ENCODE data around the gene USP15. TPM values are rescaled to one million over a fixed set of nuclear protein-coding genes. Genes with fewer than 3 reads are reported as not detected.

Gene USP15
- total and polyA plus RNA-seq, 8 donors: 16.7 to 43.0 (median 29.6) TPM

DNA sequence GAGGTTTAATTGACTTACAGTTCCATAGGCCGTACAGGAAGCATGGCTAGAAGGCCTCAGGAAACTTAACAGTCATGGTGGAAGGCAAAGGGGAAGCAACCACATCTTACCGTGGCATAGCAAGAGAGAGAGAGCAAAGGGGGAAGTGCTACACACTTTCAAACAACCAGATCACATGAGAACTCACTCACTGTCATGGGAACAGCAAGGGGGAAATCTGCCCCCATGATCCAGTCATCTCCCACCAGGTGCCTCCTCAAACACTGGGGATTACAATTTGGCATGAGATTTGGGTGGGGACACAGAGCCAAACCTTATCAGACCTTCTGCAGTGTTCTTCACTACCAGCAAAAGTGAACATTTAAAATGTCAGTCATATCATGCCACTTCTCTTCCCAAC, 58.9 kb downstream of the USP15 start:
- FAIRE-seq: no peak
- no peaks in the 10 kb centered on the region for H3K4me1 ChIP-seq
- no peaks in the 10 kb centered on the region for H3K9me3 ChIP-seq
- 91 to 93% methylated on average over 2 of the region's 2 CpGs for WGBS, 2 donors
- no peak overlapping the region for H3K27ac ChIP-seq
- intact Hi-C loops (cut with DNase I): no loop called here
- TF ChIP-seq, protein P1, sequence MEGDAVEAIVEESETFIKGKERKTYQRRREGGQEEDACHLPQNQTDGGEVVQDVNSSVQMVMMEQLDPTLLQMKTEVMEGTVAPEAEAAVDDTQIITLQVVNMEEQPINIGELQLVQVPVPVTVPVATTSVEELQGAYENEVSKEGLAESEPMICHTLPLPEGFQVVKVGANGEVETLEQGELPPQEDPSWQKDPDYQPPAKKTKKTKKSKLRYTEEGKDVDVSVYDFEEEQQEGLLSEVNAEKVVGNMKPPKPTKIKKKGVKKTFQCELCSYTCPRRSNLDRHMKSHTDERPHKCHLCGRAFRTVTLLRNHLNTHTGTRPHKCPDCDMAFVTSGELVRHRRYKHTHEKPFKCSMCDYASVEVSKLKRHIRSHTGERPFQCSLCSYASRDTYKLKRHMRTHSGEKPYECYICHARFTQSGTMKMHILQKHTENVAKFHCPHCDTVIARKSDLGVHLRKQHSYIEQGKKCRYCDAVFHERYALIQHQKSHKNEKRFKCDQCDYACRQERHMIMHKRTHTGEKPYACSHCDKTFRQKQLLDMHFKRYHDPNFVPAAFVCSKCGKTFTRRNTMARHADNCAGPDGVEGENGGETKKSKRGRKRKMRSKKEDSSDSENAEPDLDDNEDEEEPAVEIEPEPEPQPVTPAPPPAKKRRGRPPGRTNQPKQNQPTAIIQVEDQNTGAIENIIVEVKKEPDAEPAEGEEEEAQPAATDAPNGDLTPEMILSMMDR (IDR thresholded peaks at IDR 0.05): no peak
- H3K4me3 ChIP-seq: no peak overlapping the region
- DNase-seq: no peak
- no peaks in the 10 kb centered on the region for H3K27me3 ChIP-seq
- ATAC-seq: no peak
- peaks cover 0 to 10% (median 0%) of the 10 kb centered on the region in 3 donors for H3K36me3 ChIP-seq

DNA sequence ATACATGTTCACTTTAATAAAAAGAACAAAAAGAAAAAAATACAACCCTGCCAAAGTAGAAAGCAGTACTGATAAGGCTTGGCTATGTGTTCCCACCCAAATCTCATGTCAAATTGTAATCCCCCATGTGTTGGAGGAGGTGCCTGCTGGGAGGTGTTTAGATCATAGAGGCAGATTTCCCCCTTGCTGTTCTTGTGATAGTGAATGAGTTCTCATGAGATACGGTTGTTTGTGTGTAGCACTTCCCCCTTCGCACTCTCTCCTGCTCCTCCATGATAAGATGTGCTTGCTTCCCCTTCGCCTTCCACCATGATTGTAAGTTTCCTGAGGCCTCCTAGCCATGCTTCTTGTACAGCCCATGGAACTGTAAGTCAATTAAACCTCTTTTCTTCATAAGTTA, 59.9 kb downstream of the USP15 start:
- no peak for ATAC-seq
- no peaks in the 10 kb centered on the region for H3K4me1 ChIP-seq
- no peak for FAIRE-seq
- peaks cover 0 to 10% (median 0%) of the 10 kb centered on the region in 3 donors for H3K36me3 ChIP-seq
- DNase-seq: no peak
- intact Hi-C loops (cut with DNase I): no loop called here
- H3K27ac ChIP-seq: no peak overlapping the region
- TF ChIP-seq, protein P1 (IDR thresholded peaks at IDR 0.05): no peak
- no peak overlapping the region for H3K4me3 ChIP-seq
- no peaks in the 10 kb centered on the region for H3K27me3 ChIP-seq
- H3K9me3 ChIP-seq: no peaks in the 10 kb centered on the region
- 97% methylated on average over 3 of the region's 3 CpGs for WGBS, 2 donors

DNA sequence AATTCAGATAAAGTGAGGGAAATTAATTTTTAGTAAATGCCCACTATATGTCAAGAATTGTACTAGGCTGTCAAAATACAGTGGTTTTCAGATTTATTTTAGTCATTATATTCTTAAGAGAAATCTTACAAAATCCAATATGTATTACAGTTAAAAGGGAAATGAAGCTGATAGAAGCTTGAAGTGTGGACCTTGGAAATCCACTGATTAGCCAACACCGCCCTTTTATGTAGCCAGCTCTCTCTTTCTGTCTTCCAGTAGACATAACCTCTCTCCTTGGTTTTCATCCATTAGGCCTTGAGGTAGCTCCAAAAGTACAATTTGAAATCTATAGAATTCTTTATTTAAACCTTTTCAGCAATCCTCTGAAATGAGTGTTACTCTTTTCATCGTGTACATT, 63.2 kb downstream of the USP15 start:
- DNase-seq (no peak), FAIRE-seq (no peak), ATAC-seq (no peak)
- Histone ChIP-seq H3K27me3 (no peaks in the 10 kb centered on the region), H3K4me3 (no peak overlapping the region), H3K4me1 (no peaks in the 10 kb centered on the region), H3K36me3 (peaks cover 0 to 10% (median 0%) of the 10 kb centered on the region in 3 donors), H3K9me3 (no peaks in the 10 kb centered on the region), H3K27ac (no peak overlapping the region)
- WGBS, 2 donors: 94 to 96% methylated on average over 2 of the region's 2 CpGs
- TF ChIP-seq, protein P1 (IDR thresholded peaks at IDR 0.05): no peak
- intact Hi-C loops (cut with DNase I): no loop called here

DNA sequence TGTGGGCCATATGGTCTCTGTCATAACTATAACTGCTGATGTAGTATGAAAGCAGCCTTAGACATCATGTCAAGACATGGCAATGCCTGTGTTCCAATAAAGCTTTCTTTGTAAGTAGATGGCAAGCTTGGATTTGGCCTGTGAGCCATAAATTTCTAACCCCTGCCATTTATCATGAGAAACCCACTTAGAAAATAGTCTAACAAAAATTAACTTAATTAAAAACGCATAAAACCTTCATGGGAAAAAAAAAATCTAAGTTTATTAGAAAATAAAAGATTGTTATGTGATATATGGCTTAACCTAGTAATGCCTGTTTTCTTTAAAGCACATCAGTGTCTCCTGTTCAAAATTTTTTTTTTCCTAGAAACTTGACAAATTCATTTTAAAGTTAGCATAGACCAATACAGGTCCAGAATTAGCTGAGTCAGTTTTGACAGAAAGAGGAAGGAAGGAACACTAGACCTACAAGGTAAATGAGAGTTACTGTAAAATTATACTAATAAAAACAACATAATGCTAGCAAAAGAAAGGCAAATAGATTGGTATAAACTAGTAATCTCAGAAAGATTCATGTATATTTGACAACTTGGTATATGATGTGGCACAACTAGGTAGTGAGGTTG, 68.2 kb downstream of the USP15 start:
- ATAC-seq: no peak
- no peak for DNase-seq
- H3K36me3 ChIP-seq: no peaks in the 10 kb centered on the region
- H3K9me3 ChIP-seq: no peaks in the 10 kb centered on the region
- no peaks in the 10 kb centered on the region for H3K27me3 ChIP-seq
- H3K27ac ChIP-seq: no peak overlapping the region
- no peak for FAIRE-seq
- WGBS, 2 donors: 90 to 98% methylated on average over 1 of the region's 1 CpG
- intact Hi-C loops (cut with DNase I): no loop called here
- TF ChIP-seq, protein P1 (IDR thresholded peaks at IDR 0.05): no peak
- no peaks in the 10 kb centered on the region for H3K4me1 ChIP-seq
- H3K4me3 ChIP-seq: no peak overlapping the region

DNA sequence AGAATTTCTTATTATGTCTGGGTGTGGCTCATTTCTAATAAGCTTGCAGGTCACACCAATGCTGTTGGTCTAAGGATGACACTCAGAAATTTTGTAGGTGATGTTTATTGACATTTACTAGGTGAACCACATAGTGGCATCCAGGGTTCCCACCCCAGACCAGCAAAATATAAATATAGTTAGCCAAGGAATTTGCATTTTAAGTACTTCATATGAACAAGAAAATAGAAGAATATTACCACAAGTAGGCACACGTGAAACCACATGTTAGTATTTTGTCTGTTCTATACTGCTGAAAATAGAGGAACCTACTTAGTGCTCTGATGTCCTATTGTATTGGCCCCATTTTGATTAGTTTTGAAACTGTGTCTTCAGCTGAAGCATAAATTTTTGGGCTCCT, 71.1 kb downstream of the USP15 start:
- Histone ChIP-seq H3K9me3 (no peaks in the 10 kb centered on the region), H3K4me3 (no peak overlapping the region), H3K4me1 (no peaks in the 10 kb centered on the region), H3K27me3 (no peaks in the 10 kb centered on the region), H3K36me3 (no peaks in the 10 kb centered on the region), H3K27ac (no peak overlapping the region)
- FAIRE-seq (no peak), ATAC-seq (no peak), DNase-seq (no peak)
- 86 to 96% methylated on average over 1 of the region's 1 CpG for WGBS, 2 donors
- intact Hi-C loops (cut with DNase I): no loop called here
- TF ChIP-seq, protein P1 (IDR thresholded peaks at IDR 0.05): no peak
